ENCODE results near the gene SGCA. TPM values are rescaled to one million over a fixed set of nuclear protein-coding genes. Genes with fewer than 3 reads are reported as not detected.

SGCA gene
- total RNA-seq, 1 donor, result not detected

DNA sequence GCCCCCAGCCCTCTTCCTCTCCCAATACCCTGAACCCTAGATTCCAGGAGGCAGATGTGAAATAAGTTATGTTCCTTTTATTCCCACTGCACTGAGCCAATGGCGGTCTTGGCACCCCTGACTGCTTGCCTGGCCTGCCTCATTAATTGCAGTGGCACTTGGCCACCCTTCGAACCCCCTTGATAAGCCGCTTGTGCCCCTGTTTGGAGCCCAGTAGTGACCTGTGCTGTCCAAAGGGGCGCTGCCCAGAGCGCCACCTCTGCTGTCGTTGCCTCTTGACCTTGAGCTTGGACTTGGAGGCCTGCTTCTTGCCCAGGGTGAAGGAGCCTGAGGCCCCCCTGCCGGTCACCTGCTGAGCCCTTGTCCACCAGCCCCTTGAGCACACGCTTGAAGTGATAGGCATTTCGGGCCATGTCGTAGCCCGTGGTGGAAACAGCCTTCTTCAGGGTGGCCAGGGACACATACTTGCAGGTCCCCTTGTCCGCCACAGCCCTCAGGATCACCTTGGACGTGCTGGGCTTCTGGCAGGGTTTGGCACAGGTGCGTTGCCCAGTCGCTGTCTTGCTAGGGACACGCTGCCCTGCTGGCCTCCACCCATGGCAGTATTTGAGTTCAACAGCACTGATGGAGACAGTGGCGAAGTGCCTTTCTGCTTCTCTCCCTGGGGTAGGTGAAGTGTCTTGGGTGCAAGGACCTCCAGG, 5.7 kb downstream of the SGCA start:
- peaks cover 8% of the 10 kb centered on the region for H3K36me3 ChIP-seq (ENCODE audit: insufficient read depth, low read length)
- TF ChIP-seq CTCF (IDR thresholded peaks at IDR 0.05; ENCODE audit: extremely low read depth, low read depth, low read length), result no peak

DNA sequence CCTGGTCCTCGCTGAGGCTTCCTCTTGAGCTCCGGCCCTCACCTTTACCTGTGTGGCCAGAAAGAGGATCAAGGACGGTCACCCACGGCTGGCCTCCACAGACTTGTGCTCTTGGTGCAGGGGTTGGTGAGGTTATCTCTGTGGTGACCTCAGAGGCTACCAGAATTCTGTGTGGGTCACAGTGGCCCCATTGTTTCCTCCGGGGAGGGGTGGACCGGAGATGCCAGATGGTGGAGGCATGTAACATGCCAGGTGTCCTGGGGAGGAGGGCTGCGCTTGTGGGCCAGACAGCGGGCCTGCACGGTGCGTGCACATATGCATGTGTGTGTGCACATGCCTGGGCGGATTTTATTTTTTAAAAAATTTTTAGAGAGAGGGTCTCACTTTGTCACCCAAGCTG, 6.3 kb downstream of the SGCA start:
- Histone ChIP-seq H3K4me1 (ENCODE audit: insufficient read depth, low read length) (peaks cover 21% of the 10 kb centered on the region), H2AFZ (ENCODE audit: low read length) (no peak overlapping the region), H3K79me2 (ENCODE audit: insufficient read depth, low read length) (no peaks in the 10 kb centered on the region), H4K20me1 (ENCODE audit: insufficient read depth, low read length) (no peaks in the 10 kb centered on the region), H3K27me3 (ENCODE audit: insufficient read depth, low read length) (no peaks in the 10 kb centered on the region), H3K36me3 (ENCODE audit: insufficient read depth, low read length) (peaks cover 8% of the 10 kb centered on the region), H3K4me3 (ENCODE audit: insufficient read depth, low read length) (no peak overlapping the region), H3K27ac (ENCODE audit: low read depth, low read length) (no peak overlapping the region), H3K4me2 (ENCODE audit: insufficient read depth, low read length) (no peak overlapping the region), H3K9me3 (ENCODE audit: low read depth, low read length) (no peaks in the 10 kb centered on the region)
- no peak for TF ChIP-seq CTCF (IDR thresholded peaks at IDR 0.05; ENCODE audit: extremely low read depth, low read depth, low read length)
- DNase-seq (ENCODE audit: insufficient read length, low spot score, missing footprints), result peak; percentile 15

More for the DNA sequence above, 5.7 kb downstream of the SGCA start:
- DNase-seq (ENCODE audit: insufficient read length, low spot score, missing footprints), result peak; percentile 61
- peaks cover 15% of the 10 kb centered on the region for H3K4me1 ChIP-seq (ENCODE audit: insufficient read depth, low read length)
- no peaks in the 10 kb centered on the region for H3K79me2 ChIP-seq (ENCODE audit: insufficient read depth, low read length)
- no peak overlapping the region for H3K27ac ChIP-seq (ENCODE audit: low read depth, low read length)
- H3K4me2 ChIP-seq (ENCODE audit: insufficient read depth, low read length), result no peak overlapping the region
- no peaks in the 10 kb centered on the region for H4K20me1 ChIP-seq (ENCODE audit: insufficient read depth, low read length)
- no peak overlapping the region for H2AFZ ChIP-seq (ENCODE audit: low read length)
- no peak overlapping the region for H3K4me3 ChIP-seq (ENCODE audit: insufficient read depth, low read length)
- no peaks in the 10 kb centered on the region for H3K27me3 ChIP-seq (ENCODE audit: insufficient read depth, low read length)
- H3K9me3 ChIP-seq (ENCODE audit: low read depth, low read length), result no peaks in the 10 kb centered on the region

- no peak for DNase-seq (ENCODE audit: insufficient read length, low spot score, missing footprints)
- peak overlapping the region; percentile 98 for H3K27ac ChIP-seq (ENCODE audit: low read depth, low read length)
Observed at GRCh38 chr17:50172936-50173334, 7.1 kb downstream of the SGCA start.

More at GRCh38 chr17:50172936-50173334, 7.1 kb downstream of the SGCA start:
- H3K9me3 ChIP-seq (ENCODE audit: low read depth, low read length), result no peaks in the 10 kb centered on the region
- no peak overlapping the region for H3K4me3 ChIP-seq (ENCODE audit: insufficient read depth, low read length)
- H2AFZ ChIP-seq (ENCODE audit: low read length), result peak overlapping the region; percentile 18
- no peaks in the 10 kb centered on the region for H4K20me1 ChIP-seq (ENCODE audit: insufficient read depth, low read length)
- TF ChIP-seq CTCF (IDR thresholded peaks at IDR 0.05; ENCODE audit: extremely low read depth, low read depth, low read length), result no peak
- H3K27me3 ChIP-seq (ENCODE audit: insufficient read depth, low read length), result no peaks in the 10 kb centered on the region
- peaks cover 29% of the 10 kb centered on the region for H3K4me1 ChIP-seq (ENCODE audit: insufficient read depth, low read length)
- H3K4me2 ChIP-seq (ENCODE audit: insufficient read depth, low read length), result peak overlapping the region; percentile 44
- peaks cover 13% of the 10 kb centered on the region for H3K36me3 ChIP-seq (ENCODE audit: insufficient read depth, low read length)
- no peaks in the 10 kb centered on the region for H3K79me2 ChIP-seq (ENCODE audit: insufficient read depth, low read length)

All from osteoblast (primary cell).